NCI-H1092 (cell line): ENCODE data around the gene FFAR2.
"Not testable (repeated sequence)": the region's sequence is repeated elsewhere in the genome, so short reads cannot be mapped to it uniquely, and the experiment has no call there.

Experiments used
- DNase-seq: peaks from one replicate; lab custom pipeline; 2025; lab: John Stamatoyannopoulos, UW

The FFAR2 gene

GRCh38 chr19:35447606-35448469 is at the start of gene FFAR2:
FFAR2 (plus strand) TSS chr19:35448257; CDS start chr19:35449715, 1,458 bp downstream.
- DNase-seq = no peak

DNA sequence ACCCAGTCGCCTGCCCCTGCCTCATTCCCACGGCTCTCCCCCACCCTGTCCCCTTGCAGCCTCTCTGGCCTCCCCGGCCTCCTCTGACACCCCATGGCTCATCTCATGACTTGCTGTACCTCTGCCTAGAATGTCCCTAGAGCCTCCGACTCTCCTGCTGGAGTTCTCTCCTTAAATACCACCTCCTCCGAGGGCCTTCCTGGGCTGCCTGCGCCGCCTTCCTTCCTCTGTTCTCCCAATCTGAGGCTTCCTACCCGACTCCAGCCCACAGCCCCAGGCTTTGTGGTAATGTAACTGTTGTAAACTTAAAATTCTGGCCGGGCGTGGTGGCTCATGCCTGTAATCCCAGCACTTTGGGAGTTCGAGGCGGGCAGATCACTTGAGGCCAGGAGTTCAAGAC is 49.5 kb upstream of the FFAR2 start:
- DNase-seq = no peak

- no peak for DNase-seq
Measured at GRCh38 chr19:35399231-35399630, 48.8 kb upstream of the FFAR2 start.

DNA sequence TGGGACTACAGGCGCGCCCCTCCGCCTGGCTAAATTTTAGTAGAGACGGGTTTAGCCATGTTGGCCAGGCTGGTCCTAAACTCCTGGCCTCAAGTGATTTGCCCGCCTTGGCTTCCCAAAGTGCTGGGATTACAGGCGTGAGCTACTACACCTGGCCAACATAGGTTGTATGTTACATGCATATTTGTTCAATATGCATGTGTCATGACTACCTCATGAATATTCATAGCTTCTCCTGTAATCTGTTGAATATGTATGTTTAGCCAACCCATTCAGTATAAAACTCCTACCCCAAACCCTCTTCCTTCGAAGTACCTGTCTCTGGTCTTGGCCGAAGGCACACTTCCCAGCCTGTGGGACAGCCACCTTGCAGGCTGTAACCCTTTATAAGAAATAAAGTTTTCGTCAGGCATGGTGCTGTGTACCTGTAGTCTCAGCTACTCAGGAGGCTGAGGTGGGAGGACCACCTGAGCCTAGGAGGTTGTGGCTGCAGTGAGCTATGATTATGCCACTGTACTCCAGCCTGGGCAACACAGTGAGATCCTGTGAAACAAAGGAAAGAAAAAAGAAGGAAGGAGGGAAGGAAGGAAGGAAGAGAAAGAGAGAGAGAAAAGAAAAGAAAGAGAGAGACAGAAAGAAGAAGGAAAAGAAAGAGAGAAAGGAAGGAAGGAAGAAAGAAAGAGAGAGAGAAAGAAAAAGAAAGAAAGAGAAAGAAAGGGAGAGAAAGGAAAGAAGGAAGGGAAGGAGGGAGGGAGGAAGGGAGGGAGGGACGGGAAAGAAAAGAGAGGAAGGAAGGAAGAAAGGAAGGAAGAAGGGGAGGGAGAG is 47.9 kb upstream of the FFAR2 start:
- DNase-seq = no peak

GRCh38 chr19:35400773-35401100 is 47.3 kb upstream of the FFAR2 start:
- no peak for DNase-seq

GRCh38 chr19:35401416-35401815 is 46.6 kb upstream of the FFAR2 start:
- DNase-seq = not testable (repeated sequence)

- DNase-seq = no peak
Measured at GRCh38 chr19:35403116-35403760, 44.8 kb upstream of the FFAR2 start.

DNA sequence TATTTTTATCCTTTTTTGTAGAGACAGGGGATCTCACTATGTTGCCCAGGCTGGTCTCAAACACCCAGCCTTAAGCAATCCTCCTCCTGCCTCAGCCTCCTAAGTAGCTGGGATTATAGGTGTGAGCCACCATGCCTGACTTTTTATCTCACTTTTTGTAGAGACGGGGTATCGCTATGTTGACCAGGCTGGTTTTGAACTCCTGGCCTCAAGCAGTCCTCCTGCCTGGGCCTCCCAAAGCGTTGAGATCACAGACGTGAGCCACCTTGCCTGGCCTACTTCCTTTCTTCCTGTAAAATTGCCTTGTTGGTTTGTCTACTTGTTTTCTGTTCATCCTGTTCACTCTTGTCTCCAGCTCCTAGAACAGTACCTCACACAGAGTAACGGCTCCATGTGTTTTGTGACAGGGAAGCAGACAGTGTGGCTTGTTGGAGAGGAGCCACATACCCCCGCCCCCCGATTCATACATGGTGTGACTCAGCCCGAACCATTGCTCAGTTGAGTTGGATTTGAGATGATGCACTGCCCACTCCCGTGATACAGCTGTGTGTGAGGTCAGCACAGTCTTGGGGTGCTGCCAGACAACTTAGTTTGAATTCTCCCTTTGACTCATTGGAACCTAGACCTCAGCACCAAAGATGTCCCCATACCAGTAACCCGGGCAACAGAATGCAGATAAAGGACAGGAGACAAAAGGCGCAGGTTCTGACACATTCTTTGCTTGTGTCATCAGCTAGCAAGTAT is 43.0 kb upstream of the FFAR2 start:
- no peak for DNase-seq

DNA sequence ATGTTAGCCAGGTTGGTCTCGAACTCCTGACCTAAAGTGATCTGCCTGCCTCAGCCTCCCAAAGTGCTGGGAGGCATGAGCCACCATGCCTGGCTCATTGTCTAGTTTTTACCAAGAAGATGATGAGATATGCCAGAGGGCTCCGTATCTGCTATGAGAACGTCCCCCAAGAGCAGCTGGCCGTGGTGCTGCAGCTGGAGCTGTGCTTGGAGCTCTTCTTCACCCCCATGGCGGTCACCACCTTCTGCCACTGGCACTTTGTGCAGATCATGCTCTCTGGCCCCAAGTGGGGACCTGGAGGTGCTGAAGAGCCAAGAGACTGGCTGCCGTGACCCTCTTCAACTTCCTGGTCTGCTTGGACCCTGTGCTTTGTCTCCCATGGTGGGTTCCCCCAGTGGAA is 40.4 kb upstream of the FFAR2 start:
- no peak for DNase-seq

DNA sequence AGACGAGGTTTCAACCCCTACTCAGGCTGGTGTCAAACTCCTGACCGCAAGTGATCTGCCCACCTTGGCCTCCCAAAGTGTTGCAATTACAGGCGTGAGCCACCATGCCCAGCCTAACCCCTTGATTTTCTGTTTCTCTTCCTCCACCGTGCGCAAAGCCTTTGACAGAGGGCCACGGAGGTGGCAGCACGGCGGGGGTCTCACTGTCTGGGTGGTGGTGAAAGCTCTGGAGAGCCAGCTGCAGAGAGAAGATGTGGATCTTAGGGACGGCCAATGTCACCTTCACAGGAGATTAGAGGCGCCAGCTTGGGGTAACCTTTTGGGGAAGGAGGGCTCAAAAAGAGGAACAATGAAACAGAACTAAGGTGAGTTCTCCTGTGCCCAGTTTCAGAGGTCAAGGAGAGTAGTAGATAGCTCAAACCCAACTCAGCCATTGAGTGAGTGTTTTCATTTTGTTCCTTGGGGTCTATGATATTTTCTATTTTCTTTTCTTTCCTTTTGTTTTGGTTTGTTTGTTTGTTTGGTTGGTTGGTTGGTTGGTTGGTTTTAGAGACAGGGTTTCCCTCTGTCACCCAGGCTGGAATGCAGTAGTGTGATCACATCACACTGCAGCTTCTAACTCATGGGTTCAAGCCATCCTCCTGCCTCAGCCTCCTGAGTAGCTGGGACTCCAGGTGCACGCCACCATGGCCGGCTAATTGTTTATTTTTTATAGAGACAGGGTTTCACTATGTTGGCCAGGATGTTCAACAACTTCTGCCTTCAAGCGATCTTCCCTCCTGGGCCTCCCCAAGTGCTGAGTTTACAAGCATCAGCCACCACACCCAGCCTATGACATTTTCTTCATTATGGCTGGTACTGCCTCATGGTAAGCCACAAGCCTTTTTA is 39.5 kb upstream of the FFAR2 start:
- no peak for DNase-seq

GRCh38 chr19:35409191-35409590 is 38.9 kb upstream of the FFAR2 start:
- no peak for DNase-seq

DNA sequence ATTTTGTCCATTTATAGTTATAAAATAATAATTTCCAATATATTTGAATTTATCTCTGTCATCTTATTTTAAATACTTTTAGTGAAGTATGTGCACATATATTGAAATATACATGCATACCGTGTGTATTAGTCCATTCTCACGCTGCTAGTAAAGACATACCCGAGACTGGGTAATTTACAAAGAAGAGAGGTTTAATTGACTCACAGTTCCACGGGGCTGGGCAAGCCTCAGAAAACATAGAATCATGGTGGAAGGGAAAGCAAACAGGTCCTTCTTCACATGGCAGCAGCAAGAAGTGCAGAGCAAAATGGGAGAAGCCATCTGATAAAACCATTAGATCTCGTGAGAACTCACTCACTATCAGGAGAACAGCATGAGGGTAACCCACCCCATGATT is 37.6 kb upstream of the FFAR2 start:
- no peak for DNase-seq

DNA sequence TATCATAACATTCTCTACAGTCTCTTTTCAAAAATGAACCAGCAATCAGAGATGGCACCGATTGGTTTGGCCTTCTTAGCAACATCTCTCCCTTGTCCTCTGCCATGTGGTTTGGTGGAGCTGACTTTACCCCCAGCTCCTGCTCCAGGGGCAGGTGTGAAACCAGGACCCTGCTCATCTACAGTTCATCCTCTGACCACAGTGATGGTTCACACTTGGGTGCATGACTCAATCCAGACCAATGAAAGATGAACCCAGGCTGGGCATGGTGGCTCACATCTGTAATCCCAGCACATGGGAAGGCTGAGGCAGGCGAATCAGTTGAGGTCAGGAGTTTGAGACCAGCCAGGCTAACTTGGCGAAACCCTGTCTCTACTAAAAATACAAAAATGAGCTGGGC is 33.6 kb upstream of the FFAR2 start:
- no peak for DNase-seq

DNA sequence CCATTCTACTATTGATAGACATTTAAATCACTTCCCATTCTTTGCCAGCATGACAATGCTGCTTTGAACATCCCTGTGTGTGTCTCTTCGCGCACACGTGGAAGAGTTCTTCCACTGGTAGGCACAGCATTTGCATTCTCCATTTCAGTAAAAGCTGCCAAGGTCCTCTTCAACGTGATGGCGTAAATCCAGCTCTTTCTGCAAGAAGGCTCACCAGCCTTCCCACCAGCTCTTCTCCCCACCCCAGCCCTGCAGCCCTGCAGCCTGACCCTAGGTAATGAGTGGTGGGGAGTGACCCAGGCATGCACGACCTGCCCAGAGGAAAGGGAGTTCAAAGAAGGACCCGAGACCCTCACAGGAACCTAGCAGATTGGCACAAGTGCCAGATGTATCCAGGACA is 31.7 kb upstream of the FFAR2 start:
- no peak for DNase-seq

GRCh38 chr19:35417278-35417677 is 30.8 kb upstream of the FFAR2 start:
- no peak for DNase-seq

DNA sequence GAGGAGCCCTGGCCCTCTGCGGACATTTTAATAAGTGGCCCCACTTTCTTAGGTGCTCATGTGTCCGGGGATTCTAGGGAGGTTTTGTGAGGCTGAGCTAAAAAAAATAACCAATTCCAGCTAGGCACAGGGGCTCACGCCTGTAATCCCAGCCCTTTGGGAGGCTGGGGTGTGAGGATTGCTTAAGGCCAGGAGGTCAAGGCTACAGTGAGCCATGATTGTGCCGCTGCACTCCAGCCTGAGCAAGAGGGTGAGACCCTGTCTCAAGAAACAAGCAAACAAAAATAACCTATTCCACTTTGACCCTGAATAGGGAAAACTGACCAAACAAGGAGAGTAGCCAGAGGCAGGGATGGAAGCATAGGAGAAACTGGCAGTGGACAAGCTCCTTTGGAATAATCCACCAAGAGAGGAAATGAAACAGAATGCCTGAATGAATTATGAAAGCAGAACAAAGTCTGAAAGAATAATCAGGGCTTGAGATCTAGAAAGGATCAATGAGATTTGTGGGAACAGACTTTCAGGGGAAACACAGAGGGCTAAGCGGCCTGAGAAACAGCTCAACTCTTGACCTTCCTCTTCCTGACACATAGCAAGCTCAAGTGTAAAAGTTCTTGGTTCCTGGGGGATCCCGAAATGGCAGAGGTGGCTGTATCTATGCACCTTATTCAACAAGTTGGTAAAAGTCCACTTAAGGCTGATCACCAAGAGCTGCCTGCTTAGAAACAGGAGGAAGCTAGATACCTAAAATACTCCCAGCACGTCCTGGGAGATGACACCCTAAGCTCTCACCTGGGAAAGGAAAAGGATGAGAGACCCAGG is 30.1 kb upstream of the FFAR2 start:
- no peak for DNase-seq

DNA sequence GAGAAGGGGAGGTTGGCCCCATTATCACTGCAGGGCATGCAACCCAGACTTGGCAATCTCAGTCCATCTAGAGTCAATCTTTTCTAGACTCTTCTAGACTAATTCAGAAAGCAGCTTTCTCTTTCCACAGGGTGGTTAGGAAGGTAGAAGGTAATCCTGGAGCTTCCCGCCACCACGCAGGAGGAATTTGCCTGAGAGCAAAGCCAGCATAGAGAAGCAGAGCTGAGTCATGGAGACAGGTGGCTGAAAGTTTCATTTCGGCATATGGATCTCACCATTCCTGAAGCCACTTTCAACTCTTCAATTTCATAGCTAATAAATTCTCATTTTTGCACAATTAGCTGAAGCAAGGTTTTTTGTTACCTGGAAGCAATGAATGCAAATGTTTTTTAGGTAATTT is 29.0 kb upstream of the FFAR2 start:
- no peak for DNase-seq

- no peak for DNase-seq
Measured at GRCh38 chr19:35419805-35420204, 28.3 kb upstream of the FFAR2 start.

GRCh38 chr19:35421362-35421761 is 26.7 kb upstream of the FFAR2 start:
- DNase-seq = no peak

GRCh38 chr19:35423406-35423805 is 24.7 kb upstream of the FFAR2 start:
- DNase-seq = not testable (repeated sequence)
